H7 (cell line): ENCODE measurements around the gene MAP4K2. TPM values are rescaled to one million over a fixed set of nuclear protein-coding genes. Genes with fewer than 3 reads are reported as not detected.

ENCODE experiments used
- DNase-seq: peaks from one replicate; pipeline ENCODE4 v3.0.0; 2012
- H3K27me3 ChIP-seq: 2 replicates; pipeline ENCODE4 v1.6.0; 2011; ENCODE audit warnings: mild to moderate bottlenecking, low read length; ENCODE audit not compliant: control insufficient read depth, insufficient read depth
- H3K36me3 ChIP-seq: replicated peaks from 2 replicates; pipeline ENCODE4 v1.5.1; 2011; ENCODE audit warnings: low read length; ENCODE audit not compliant: control insufficient read depth, insufficient read depth
- H3K4me3 ChIP-seq: 2 replicates; pipeline ENCODE4 v1.5.1; 2011; ENCODE audit warnings: low read depth, mild to moderate bottlenecking, control low read depth, low read length, moderate library complexity; ENCODE audit not compliant: insufficient read depth
- total RNA-seq: library from RNA; depleted of rRNA; stranded (reverse); fragments of >200 nt; shearing (Covaris generic); gene quantifications from 2 replicates; pipeline ENCODE4 v1.2.3, GENCODE V29; 2014

The MAP4K2 gene
- total RNA-seq, 1 experiment from 2014 or later: 29.7 TPM

DNA sequence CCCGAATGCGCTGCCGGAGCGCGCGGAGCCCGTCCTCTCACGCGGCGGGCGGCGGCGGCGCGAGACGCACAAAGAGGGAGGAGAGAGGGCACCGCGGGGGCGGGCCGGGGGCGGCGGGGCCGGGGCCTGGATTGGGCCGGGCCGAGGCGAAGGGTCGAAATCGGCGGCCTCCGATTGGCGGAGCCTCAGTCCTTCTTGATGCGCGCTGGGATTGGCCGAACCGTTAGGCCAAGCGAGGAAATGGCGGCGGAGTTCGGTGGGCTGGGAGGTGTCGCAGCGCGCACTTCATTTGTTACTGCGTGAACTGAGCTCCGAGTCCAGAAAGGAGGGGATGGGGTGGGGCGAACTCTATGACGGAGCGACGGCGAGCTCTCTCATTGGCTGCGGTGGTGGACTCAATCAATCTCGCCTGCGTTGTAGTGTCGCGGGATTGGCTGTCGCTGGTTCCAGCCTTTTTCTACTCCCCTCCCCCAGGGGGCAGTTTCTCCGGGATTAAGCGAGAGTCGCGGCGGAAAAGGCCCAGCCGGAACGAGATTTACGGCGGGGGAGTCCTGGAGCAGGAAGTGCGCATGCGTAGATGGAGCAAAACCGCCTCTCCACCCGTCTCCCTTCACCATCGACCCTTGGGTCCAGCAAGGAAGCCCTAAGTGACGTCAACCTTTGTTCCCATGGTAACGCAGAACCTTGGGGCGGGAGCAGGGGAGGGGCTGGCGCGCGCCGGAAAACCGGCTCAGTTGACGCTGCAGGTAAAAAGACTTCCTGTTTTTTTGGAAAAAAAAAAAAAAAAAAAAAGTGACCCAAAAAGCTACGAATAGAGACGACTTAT, 24.3 kb downstream of the MAP4K2 start, which contains the start of gene SF1:
Gene SF1, minus strand, starts transcription at position 70 of the 826 bp plus-strand sequence. CDS start 150 bp downstream, outside the sequence.
- Histone ChIP-seq H3K36me3 (peaks cover 29% of the 10 kb centered on the region), H3K27me3 (no peaks in the 10 kb centered on the region), H3K4me3 (peak within 1 kb of the TSS; percentile 91)
- DNase-seq: peak; percentile 98

DNA sequence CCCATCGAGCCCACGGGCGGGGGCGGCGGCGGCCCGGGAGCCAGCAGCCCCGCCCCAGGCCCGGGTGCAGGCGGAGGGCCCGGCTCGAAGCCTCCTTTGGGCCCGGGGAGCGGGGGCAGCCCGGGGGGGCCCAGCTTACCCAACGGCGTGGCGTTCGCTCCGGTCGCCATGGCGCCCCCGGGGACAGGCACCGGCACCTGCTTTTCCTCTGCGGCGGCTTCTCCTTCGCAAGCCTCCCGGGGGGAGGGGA, 24.9 kb downstream of the MAP4K2 start:
- Histone ChIP-seq H3K4me3 (peak overlapping the region; percentile 91), H3K27me3 (no peaks in the 10 kb centered on the region), H3K36me3 (peaks cover 34% of the 10 kb centered on the region)
- no peak for DNase-seq

DNA sequence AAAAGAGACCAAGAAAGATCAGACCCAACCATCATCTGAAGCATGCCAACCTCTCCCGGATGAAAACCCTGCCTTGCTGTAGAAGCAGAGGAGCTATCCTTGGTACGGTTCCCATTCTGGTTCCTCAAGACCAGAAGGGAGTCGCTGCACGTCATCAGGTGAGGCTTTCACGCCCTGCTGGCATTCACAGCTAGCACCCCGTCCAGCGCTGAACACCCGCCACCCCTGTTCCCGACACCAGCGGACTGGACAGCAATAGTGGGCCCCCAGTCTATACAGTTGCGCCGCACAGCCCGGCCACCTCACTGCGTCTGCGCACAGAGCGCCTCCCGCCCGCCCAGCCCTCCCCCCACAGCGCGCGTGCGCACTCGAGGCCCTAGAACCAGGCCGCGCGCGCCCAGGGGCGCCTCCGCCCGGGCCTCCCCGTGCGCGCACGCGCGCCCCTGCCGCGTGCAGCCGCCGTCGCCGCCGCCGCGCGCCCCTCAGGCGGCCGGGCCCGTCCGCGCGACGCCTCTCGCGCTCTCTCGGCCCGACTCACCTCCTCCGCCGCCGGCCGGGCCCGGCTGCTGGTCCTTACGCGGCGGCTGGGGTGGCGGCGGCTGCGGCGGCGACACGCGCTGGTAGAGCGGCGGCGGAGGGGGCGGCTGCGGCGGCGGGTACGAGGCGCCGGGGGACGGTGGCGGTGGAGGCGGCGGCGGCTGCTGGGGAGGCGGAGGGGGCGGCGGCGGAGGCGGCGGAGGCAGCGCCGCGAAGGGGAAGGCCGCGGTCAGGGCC, 25.4 kb downstream of the MAP4K2 start:
- peak overlapping the region; percentile 91 for H3K4me3 ChIP-seq
- peak; percentile 98 for DNase-seq
- peaks cover 39% of the 10 kb centered on the region for H3K36me3 ChIP-seq
- H3K27me3 ChIP-seq: no peaks in the 10 kb centered on the region

DNA sequence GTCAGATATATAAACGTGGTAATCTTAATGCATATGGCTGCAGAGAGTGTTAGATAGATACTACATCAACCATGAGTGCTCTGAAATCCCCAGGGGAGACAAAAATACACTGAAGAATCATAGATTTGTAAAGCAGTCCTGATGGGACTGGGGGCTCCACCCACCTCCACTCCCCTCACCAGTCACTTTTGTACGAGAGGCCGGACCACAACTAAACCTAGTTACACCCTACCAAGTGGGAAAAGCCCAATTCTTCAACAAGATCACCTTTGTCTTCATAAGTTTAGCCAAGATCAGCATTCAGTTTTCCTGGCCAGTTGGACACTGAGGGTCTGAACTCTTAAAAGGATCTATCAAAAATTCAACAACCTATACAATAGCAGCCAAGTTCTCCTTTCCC, 26.1 kb downstream of the MAP4K2 start:
- Histone ChIP-seq H3K4me3 (peak overlapping the region; percentile 91), H3K36me3 (peaks cover 44% of the 10 kb centered on the region), H3K27me3 (no peaks in the 10 kb centered on the region)
- DNase-seq: no peak

DNA sequence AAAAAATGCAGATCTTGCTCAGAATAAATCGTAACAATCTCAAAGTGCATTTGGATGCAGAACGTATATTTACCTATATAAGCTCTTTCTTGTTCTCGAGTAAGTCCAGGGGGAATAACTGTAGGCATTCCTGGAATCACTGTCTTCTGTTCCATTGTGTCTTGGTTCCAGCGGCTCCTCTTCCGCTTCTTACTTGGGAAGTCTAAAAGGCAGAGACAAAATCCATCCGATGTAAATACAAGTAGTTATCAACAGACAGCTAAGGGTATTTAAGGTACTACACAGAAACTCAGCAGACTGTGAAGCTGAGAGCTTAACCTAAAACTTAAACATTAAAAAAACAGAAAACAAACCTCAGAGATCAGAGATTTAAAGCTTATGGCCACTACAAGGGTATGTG, 26.6 kb downstream of the MAP4K2 start:
- Histone ChIP-seq H3K36me3 (peaks cover 47% of the 10 kb centered on the region), H3K4me3 (no peak overlapping the region), H3K27me3 (no peaks in the 10 kb centered on the region)
- DNase-seq: no peak

DNA sequence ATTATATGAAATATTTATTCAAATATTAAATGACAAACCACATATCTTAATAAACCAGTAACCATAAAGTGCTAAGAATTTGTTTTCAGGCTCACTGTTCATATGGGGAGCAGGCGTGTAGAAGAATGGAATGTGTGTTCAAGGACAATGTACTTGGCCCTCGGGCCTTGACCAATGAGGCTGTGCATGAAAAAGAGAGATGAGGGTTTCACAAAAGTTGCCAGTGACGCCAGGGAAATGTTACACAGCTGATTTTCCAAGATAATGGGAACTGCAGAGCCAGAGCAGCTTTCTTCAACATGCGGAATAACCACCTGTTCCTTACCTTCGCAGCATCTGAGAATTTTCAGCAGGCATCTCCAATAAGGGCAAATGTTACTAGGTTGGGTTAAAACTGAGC, 28.9 kb downstream of the MAP4K2 start:
- Histone ChIP-seq H3K4me3 (no peak overlapping the region), H3K27me3 (no peaks in the 10 kb centered on the region), H3K36me3 (peaks cover 70% of the 10 kb centered on the region)
- no peak for DNase-seq

DNA sequence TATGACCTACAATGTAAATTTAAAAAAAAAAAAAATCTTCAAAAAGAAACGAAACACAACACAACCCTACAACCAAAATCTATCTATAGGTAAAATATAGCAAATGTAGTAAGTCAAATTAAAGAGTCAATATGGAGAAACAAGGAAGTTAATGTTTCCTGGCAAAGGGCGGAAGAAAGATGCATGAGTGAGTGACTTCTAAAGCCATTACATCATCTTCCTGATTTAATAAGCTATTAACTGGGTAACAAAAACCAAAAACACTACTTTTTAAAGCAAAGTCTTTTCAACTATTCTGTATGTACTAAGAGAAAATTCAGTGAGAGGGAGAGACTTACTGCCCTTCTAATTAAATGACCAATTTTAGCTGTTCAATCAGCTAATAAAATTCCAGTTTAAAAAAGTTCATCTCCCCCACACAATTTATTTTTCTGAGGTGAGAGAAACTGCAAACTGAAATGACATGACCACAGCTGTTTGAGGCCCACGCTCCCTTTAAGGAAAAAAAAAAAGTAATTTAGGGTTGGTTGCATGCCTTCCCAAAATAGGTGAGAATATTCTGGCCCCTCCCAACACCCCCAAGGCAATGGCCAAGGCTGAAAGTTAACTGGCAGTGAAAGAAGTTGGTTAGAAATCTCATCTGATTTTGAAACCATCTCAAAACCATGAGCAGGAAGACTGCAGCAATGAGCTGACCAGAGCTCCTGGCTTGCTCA, 30.6 kb downstream of the MAP4K2 start:
- Histone ChIP-seq H3K4me3 (no peak overlapping the region), H3K27me3 (no peaks in the 10 kb centered on the region), H3K36me3 (peaks cover 86% of the 10 kb centered on the region)
- DNase-seq: no peak

DNA sequence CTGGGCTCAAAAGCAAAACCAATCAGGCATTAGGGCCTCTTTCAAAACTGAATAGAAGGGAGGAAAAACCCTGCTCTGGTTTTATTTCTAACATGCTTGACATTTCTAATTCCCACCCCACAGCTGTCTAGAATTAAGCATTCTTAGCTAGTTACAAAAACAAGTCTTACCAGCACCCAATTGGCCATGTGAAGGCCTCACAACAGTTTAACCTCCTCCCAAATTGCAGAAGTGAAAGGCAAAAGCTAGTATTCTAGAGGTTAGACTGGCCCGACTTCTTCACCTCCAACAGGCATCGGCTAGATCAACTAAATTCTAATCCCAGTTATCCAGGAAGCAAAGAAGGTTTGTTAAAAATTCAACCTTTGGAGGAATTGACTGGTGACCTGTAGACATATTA, 31.2 kb downstream of the MAP4K2 start:
- H3K4me3 ChIP-seq: no peak overlapping the region
- H3K36me3 ChIP-seq: peaks cover 89% of the 10 kb centered on the region
- DNase-seq: no peak
- H3K27me3 ChIP-seq: no peaks in the 10 kb centered on the region

DNA sequence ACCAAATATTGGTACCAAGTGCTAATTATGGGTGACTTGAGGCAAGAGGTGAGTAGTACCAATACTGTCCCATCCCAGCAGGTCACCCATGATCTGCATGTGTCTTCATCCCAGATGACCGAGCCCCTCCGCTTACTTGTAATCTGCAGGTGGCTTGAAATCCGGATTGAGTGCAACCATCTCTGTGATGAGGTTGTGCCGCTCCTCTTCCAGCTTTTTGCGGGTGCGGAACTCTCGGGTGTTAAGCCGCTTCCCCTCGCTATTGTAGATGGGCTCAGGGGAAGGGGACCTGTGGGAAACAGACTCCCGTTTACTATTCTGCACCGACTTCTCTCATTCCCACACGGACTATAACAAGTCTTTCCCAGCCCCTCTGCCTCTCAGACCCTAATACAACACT, 32.9 kb downstream of the MAP4K2 start:
- no peak for DNase-seq

DNA sequence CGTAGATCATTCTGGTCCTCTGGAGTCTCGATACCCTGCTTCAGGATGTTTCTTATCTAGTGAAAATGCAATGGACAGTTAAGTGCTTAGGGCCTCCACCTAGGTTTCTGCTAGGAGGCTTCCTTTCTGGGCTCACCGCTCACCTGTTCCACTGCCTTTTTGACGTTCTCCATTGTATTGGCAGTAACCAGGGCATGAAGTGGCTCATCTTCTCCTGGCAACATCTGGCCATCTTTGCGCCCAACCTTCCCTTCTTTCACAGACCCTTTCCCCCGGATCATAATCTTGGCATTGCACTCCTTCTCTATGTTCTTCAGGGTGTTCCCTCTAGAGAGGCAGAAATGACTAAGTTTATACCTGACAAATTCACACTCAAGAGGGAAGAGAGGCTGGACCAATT, 33.7 kb downstream of the MAP4K2 start:
- H3K27me3 ChIP-seq: no peaks in the 10 kb centered on the region
- DNase-seq: no peak
- no peak overlapping the region for H3K4me3 ChIP-seq
- peaks cover 81% of the 10 kb centered on the region for H3K36me3 ChIP-seq

More for the DNA sequence above, 32.9 kb downstream of the MAP4K2 start:
- H3K36me3 ChIP-seq: peaks cover 79% of the 10 kb centered on the region
- H3K4me3 ChIP-seq: no peak overlapping the region
- no peaks in the 10 kb centered on the region for H3K27me3 ChIP-seq

DNA sequence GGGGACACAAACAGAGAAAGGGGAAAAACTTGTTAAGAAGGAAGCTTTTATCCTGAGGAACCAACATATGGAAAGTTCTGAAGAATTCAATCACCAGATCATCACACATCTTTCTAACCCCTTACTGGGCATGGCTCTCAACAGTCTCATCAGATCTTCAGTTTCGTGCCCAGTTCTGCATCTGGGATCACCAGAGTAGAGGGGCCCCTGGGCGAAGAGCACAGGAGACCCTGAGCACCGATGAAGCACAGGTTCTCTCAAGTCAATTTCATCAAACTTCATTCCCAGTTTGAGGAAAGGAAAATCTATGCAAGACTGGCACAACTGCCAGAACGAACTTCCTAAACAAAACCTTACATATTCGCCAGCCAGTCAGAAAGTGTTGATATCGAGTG, 34.7 kb downstream of the MAP4K2 start:
- peaks cover 76% of the 10 kb centered on the region for H3K36me3 ChIP-seq
- no peaks in the 10 kb centered on the region for H3K27me3 ChIP-seq
- DNase-seq: no peak
- no peak overlapping the region for H3K4me3 ChIP-seq

DNA sequence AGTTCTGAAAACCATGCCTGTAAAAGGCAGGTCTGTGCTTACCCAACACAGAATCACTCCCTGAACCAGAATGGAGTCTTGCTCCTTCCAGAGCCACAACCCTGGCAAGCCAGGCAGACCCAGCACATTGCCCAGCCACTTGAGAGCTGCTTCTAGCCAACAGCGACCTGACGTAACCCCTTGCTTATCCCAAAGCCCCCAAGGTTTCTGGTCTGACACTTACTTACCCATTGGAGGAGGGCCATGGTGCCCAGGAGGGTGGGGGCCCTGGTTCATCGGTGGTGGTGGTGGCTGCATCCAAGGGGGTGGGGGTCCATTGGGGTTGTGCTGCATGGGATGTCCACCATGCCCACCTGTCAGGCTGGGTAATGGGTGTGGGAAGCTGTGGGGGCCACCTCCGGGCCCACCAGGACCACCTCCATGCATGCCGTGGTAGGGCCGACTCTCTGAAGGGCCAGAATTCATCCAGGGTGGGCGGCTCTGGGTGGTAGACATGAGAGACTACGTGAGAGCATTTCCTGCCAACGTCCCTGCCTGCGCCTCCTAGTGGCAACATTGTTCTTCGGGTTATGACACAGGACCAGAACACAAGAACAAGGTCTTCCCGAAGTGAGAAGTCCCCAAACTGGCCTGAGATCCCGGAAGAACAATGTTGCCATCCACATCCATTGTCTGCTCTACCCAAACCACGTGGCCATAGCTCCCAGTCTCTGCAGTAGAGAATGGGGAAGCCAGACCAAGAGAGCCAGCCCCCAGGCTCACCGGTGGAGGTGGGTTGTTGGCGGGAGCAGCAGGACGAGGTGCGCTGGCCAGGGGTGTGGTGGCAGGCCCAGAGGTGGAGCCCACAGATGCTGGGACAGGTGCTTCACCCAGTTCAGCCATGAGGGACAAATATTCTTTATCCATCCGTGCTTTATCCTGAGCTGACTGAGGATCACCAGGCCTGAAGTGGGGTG, 35.4 kb downstream of the MAP4K2 start:
- Histone ChIP-seq H3K27me3 (no peaks in the 10 kb centered on the region), H3K4me3 (no peak overlapping the region), H3K36me3 (peaks cover 69% of the 10 kb centered on the region)
- peak; percentile 82 for DNase-seq

DNA sequence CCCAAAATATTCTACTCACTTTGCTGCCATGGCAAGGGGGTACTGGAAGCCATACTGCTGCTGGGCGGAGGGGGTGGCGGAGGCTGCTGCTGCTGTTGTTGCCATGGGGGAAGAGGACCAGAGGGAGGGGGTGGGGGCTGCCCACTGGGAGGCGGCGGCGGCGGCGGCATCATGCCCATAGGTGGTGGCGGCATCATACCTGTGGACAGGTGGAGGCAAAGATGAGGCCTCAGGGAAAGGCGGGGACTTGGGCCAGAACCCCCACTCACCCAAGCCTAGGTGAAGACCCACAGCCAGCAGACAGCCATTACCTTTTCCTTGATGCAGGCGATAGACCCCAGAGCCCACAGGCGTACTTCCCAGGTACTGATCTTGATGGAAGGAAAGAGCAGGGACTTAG, 36.1 kb downstream of the MAP4K2 start:
- peaks cover 67% of the 10 kb centered on the region for H3K36me3 ChIP-seq
- DNase-seq: peak; percentile 23
- H3K27me3 ChIP-seq: no peaks in the 10 kb centered on the region
- H3K4me3 ChIP-seq: no peak overlapping the region
